DMS153 (cell line): Measurements from ENCODE around the gene ALG6.

ENCODE experiments used
- DNase-seq: peaks from one replicate; lab custom pipeline; 2025; lab: John Stamatoyannopoulos, UW

The ALG6 gene

GRCh38 chr1:63367215-63368103 is at the start of gene ALG6:
ALG6 (plus strand) TSS chr1:63367627; CDS start chr1:63370978, 3,351 bp downstream.
- peak; percentile 90 for DNase-seq

GRCh38 chr1:63317817-63318152 is 49.6 kb upstream of the ALG6 start:
- DNase-seq = no peak

- no peak for DNase-seq
Measured at GRCh38 chr1:63318201-63318979, 49.0 kb upstream of the ALG6 start.

- no peak for DNase-seq
Measured at GRCh38 chr1:63319046-63320021, 48.1 kb upstream of the ALG6 start.

GRCh38 chr1:63320022-63320721 is 47.3 kb upstream of the ALG6 start:
- no peak for DNase-seq

GRCh38 chr1:63321066-63321784 is 46.2 kb upstream of the ALG6 start:
- no peak for DNase-seq

- no peak for DNase-seq
Measured at GRCh38 chr1:63321785-63322113, 45.7 kb upstream of the ALG6 start.

- DNase-seq = peak; percentile 65
Measured at GRCh38 chr1:63322114-63322943, 45.1 kb upstream of the ALG6 start, which contains the start of gene FOXD3. FOXD3 (plus strand) TSS chr1:63322567; CDS start chr1:63323059, 492 bp downstream.

- DNase-seq = peak; percentile 53
Measured at GRCh38 chr1:63322944-63323864, 44.2 kb upstream of the ALG6 start.

- peak; percentile 53 for DNase-seq
Measured at GRCh38 chr1:63323865-63324778, 43.3 kb upstream of the ALG6 start.

- DNase-seq = no peak
Measured at GRCh38 chr1:63324779-63325119, 42.7 kb upstream of the ALG6 start.

- no peak for DNase-seq
Measured at GRCh38 chr1:63325279-63325985, 42.0 kb upstream of the ALG6 start.

- DNase-seq = no peak
Measured at GRCh38 chr1:63326106-63326472, 41.3 kb upstream of the ALG6 start.

- DNase-seq = no peak
Measured at GRCh38 chr1:63326473-63327380, 40.7 kb upstream of the ALG6 start.

GRCh38 chr1:63327417-63328054 is 39.9 kb upstream of the ALG6 start:
- peak; percentile 41 for DNase-seq

- DNase-seq = no peak
Measured at GRCh38 chr1:63328122-63328521, 39.3 kb upstream of the ALG6 start.
